Endothelial cell of umbilical vein (primary cell): ENCODE measurements around the gene TNRC6C. TPM values are rescaled to one million over a fixed set of nuclear protein-coding genes. Genes with fewer than 3 reads are reported as not detected.

Experiments used
- BruUV-seq: library from RNA; stranded (reverse); fragments of 400-500 nt; replicated peaks from 2 replicates; lab custom pipeline; 2021; lab: Mats Ljungman, UMichigan
- CTCF ChIA-PET: fragments of 300-600, 350-600 bp; sonication (Branson Sonifier 250); formaldehyde crosslinking; loops from one replicate; lab custom pipeline; 2021; ENCODE audit warnings: antibody characterized with exemption, inconsistent platforms; lab: Charles Lee
- POLR2A ChIA-PET: fragments of 300-600, 350-600 bp; sonication (Branson Sonifier 250); formaldehyde crosslinking; loops from one replicate; lab custom pipeline; 2021; ENCODE audit warnings: antibody characterized with exemption, inconsistent platforms; lab: Charles Lee
- DNase-seq: peaks from one replicate; pipeline ENCODE4 v3.0.0-alpha.2; 2011; ENCODE audit warnings: low read depth, low spot score
- FAIRE-seq: peaks from 2 replicates; lab custom pipeline; 2011; peaks lifted over from hg19 to GRCh38; lab: Jason Lieb, UNC
- H2AFZ ChIP-seq: 2 replicates; pipeline ENCODE4 v1.6.0; 2012; ENCODE audit warnings: low read depth, low read length, control low read depth, inconsistent platforms
- H3K27ac ChIP-seq: 2 replicates; pipeline ENCODE4 v1.5.1; 2011; ENCODE audit warnings: low read depth, mild to moderate bottlenecking, control low read depth, low read length, moderate library complexity; ENCODE audit not compliant: insufficient read depth
- H3K27me3 ChIP-seq, 2 experiments: 2 replicates each; pipeline versions ENCODE4 v1.6.0 to v1.6.1; 2011; ENCODE audit warnings: low read length in 2 of 2, mixed read lengths in 1 of 2; ENCODE audit not compliant: control insufficient read depth in 2 of 2, insufficient read depth in 2 of 2
- H3K36me3 ChIP-seq, 2 experiments: 2 replicates in 1 of 2; 3 replicates in 1 of 2; pipeline ENCODE4 v1.5.1; 2011; ENCODE audit warnings: low read length in 2 of 2, mild to moderate bottlenecking in 1 of 2, moderate library complexity in 1 of 2; ENCODE audit not compliant: control insufficient read depth in 2 of 2, insufficient read depth in 2 of 2; ENCODE audit errors: extremely low read depth in 1 of 2
- H3K4me1 ChIP-seq: 3 replicates; pipeline ENCODE4 v1.5.1; 2011; ENCODE audit warnings: mild to moderate bottlenecking, low read length; ENCODE audit not compliant: control insufficient read depth, insufficient read depth; ENCODE audit errors: extremely low read depth
- H3K4me2 ChIP-seq: 2 replicates; pipeline ENCODE4 v1.6.1; 2011; ENCODE audit warnings: low read length, control low read depth, mixed read lengths; ENCODE audit not compliant: insufficient read depth
- H3K4me3 ChIP-seq, 3 experiments: fragments of 200-600 bp in 1 of 3; sonication (generic), shearing (Covaris generic) in 1 of 3; replicated peaks in 1 of 3; 2 replicates each; pipeline ENCODE4 v1.5.1; 2011 to 2016; ENCODE audit warnings: control low read depth in 3 of 3, low read length in 3 of 3, mild to moderate bottlenecking in 2 of 3, inconsistent platforms in 1 of 3, low read depth in 1 of 3, moderate library complexity in 1 of 3; ENCODE audit not compliant: insufficient read depth in 1 of 3
- H3K79me2 ChIP-seq: 2 replicates; pipeline ENCODE4 v1.6.0; 2012; ENCODE audit warnings: low read length, inconsistent platforms; ENCODE audit not compliant: control insufficient read depth, insufficient read depth
- H3K9ac ChIP-seq: replicated peaks from 2 replicates; pipeline ENCODE3; 2011; ENCODE audit warnings: low read length, control low read depth; ENCODE audit not compliant: insufficient read depth; ENCODE audit errors: extremely low read depth
- H3K9me1 ChIP-seq: replicated peaks from 3 replicates; pipeline ENCODE4 v1.6.0; 2011; ENCODE audit warnings: mild to moderate bottlenecking, low read length; ENCODE audit not compliant: control insufficient read depth, insufficient read depth; ENCODE audit errors: extremely low read depth
- H3K9me3 ChIP-seq: replicated peaks from 2 replicates; pipeline ENCODE4 v1.5.1; 2012; ENCODE audit warnings: low read length, inconsistent platforms; ENCODE audit not compliant: control insufficient read depth, insufficient read depth
- H4K20me1 ChIP-seq: replicated peaks from 2 replicates; pipeline ENCODE3; 2011; ENCODE audit warnings: mild to moderate bottlenecking, low read length; ENCODE audit not compliant: control insufficient read depth, insufficient read depth; ENCODE audit errors: extremely low read depth
- EZH2 ChIP-seq: IDR thresholded peaks from 2 replicates; pipeline ENCODE4 v1.6.1; 2012; ENCODE audit warnings: borderline replicate concordance, low read depth, mild to moderate bottlenecking, moderate library complexity, low read length, inconsistent platforms; ENCODE audit not compliant: severe bottlenecking
- FOS ChIP-seq: IDR thresholded peaks from 2 replicates; pipeline ENCODE4 v1.6.1; 2011; ENCODE audit warnings: mild to moderate bottlenecking, low read length, moderate library complexity, borderline replicate concordance; ENCODE audit not compliant: insufficient read depth
- GATA2 ChIP-seq: IDR thresholded peaks from 2 replicates; pipeline ENCODE4 v1.7.0; 2011; ENCODE audit warnings: low read depth, mild to moderate bottlenecking, moderate library complexity, mixed read lengths, low read length; ENCODE audit not compliant: insufficient read length, insufficient read depth
- JUN ChIP-seq: IDR thresholded peaks from 2 replicates; pipeline ENCODE4 v1.6.1; 2011; ENCODE audit warnings: borderline replicate concordance, low read depth; ENCODE audit not compliant: insufficient read length, insufficient read depth
- MAX ChIP-seq: IDR thresholded peaks from 2 replicates; pipeline ENCODE4 v1.6.1; 2011; ENCODE audit not compliant: insufficient read depth, insufficient read length
- MYC ChIP-seq: IDR thresholded peaks from one replicate; pipeline ENCODE4 v1.6.1; 2011; ENCODE audit warnings: mild to moderate bottlenecking, low read depth, low read length
- POLR2A ChIP-seq: IDR thresholded peaks from 2 replicates; pipeline ENCODE4 v1.6.1; 2012; ENCODE audit warnings: low read depth, mild to moderate bottlenecking, control low read depth, low read length
- POLR2AphosphoS5 ChIP-seq: IDR thresholded peaks from 2 replicates; pipeline ENCODE4 v1.6.1; 2012; ENCODE audit warnings: low read depth, mild to moderate bottlenecking, control low read depth, low read length, moderate library complexity; ENCODE audit not compliant: insufficient read depth
- dilution Hi-C: fragments of 300-500 bp; cut with MboI; formaldehyde crosslinking; loops from one replicate; pipeline ENCODE4 v1.15.0; 2019; ENCODE audit warnings: low sequenced_read_pairs; ENCODE audit not compliant: extremely low pct_ligation_motif_present
- intact Hi-C: fragments of 100-400 bp; cut with micrococcal nuclease; formaldehyde crosslinking; loops from one replicate; pipeline ENCODE4 v1.10.0; 2022
- polyA plus RNA-seq, 4 experiments: library from polyadenylated mRNA; depleted of rRNA in 3 of 4; stranded (reverse) in 3 of 4; unstranded in 1 of 4; fragments of >200 nt; gene quantifications; 2 replicates each; pipeline versions ENCODE4 v1.2.1 to v1.2.3, GENCODE V29; 2011 to 2012; ENCODE audit warnings: missing spikeins in 1 of 4
- total RNA-seq: library from RNA; stranded (reverse); gene quantifications from 2 replicates; pipeline ENCODE4 v1.2.3, GENCODE V29; 2021
- TF ChIP-seq, protein P1 (sequence below), 2 donors: IDR thresholded peaks; 1 replicate in 1 of 2; 2 replicates in 1 of 2; pipeline ENCODE4 v1.5.1; 2011; ENCODE audit warnings: low read length in 2 of 2, mild to moderate bottlenecking in 2 of 2, moderate library complexity in 2 of 2, control low read depth in 1 of 2, inconsistent platforms in 1 of 2, low read depth in 1 of 2; ENCODE audit not compliant: insufficient read depth in 1 of 2; ENCODE audit errors: extremely low read depth in 1 of 2

Gene TNRC6C
- total and polyA plus RNA-seq, 2 donors (not counting 3 experiments of a cell fraction or from before 2014, with no cell fraction given) = 2.1 to 17.5 TPM

DNA sequence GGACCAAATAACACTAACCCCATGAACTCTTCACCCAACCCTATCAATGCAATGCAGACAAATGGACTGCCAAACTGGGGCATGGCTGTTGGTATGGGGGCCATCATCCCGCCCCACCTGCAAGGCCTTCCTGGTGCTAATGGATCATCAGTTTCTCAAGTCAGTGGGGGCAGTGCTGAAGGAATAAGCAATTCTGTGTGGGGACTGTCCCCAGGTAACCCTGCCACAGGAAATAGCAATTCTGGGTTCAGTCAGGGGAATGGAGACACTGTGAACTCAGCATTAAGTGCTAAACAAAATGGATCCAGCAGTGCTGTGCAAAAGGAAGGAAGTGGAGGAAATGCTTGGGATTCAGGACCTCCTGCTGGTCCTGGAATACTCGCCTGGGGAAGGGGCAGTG, 91.1 kb downstream of the TNRC6C start:
- Histone ChIP-seq H4K20me1 (no peaks in the 10 kb centered on the region), H3K4me2 (no peak overlapping the region), H2AFZ (no peak overlapping the region), H3K4me1 (peaks cover 7% of the 10 kb centered on the region), H3K27ac (no peak overlapping the region), H3K9ac (no peak overlapping the region), H3K79me2 (peaks cover 3% of the 10 kb centered on the region), H3K4me3 (no peak overlapping the region), H3K9me3 (no peaks in the 10 kb centered on the region), H3K27me3 (no peaks in the 10 kb centered on the region), H3K9me1 (no peaks in the 10 kb centered on the region), H3K36me3 (peaks cover 0 to 21% of the 10 kb centered on the region in 2 experiments)
- POLR2A ChIA-PET = no interaction called here
- no TSS peak for BruUV-seq
- TF ChIP-seq GATA2 (no peak), MAX (no peak), POLR2AphosphoS5 (no peak), EZH2 (no peak), JUN (no peak), POLR2A (no peak), FOS (no peak), MYC (no peak)
- TF ChIP-seq, protein P1, sequence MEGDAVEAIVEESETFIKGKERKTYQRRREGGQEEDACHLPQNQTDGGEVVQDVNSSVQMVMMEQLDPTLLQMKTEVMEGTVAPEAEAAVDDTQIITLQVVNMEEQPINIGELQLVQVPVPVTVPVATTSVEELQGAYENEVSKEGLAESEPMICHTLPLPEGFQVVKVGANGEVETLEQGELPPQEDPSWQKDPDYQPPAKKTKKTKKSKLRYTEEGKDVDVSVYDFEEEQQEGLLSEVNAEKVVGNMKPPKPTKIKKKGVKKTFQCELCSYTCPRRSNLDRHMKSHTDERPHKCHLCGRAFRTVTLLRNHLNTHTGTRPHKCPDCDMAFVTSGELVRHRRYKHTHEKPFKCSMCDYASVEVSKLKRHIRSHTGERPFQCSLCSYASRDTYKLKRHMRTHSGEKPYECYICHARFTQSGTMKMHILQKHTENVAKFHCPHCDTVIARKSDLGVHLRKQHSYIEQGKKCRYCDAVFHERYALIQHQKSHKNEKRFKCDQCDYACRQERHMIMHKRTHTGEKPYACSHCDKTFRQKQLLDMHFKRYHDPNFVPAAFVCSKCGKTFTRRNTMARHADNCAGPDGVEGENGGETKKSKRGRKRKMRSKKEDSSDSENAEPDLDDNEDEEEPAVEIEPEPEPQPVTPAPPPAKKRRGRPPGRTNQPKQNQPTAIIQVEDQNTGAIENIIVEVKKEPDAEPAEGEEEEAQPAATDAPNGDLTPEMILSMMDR (IDR thresholded peaks at IDR 0.05; ENCODE audit: extremely low read depth in 1 of 2, insufficient read depth in 1 of 2, low read depth in 1 of 2, low read length in 2 of 2) = no peak
- intact Hi-C loops = no loop called here
- peak; percentile 43 for FAIRE-seq
- dilution Hi-C loops = no loop called here
- CTCF ChIA-PET = no interaction called here
- no peak for DNase-seq
